K562 (cell line): Measurements from ENCODE around the gene EVA1A.
A peak's percentile ranks its signal among the peaks of the same experiment; 100 is the strongest.

Experiments
- CTCF ChIP-seq, 3 experiments: IDR thresholded peaks in 2 of 3; conservative IDR thresholded peaks in 1 of 3; 2 replicates each; pipeline ENCODE4 v1.5.1; 2011 to 2012; ENCODE audit warnings: low read length in 3 of 3, mild to moderate bottlenecking in 3 of 3, control low read depth in 2 of 3, improper control_type of control experiment in 1 of 3, inconsistent platforms in 1 of 3, low read depth in 1 of 3, mixed read lengths in 1 of 3, moderate library complexity in 1 of 3; ENCODE audit not compliant: insufficient read depth in 2 of 3
- EP300 ChIP-seq: IDR thresholded peaks from 2 replicates; pipeline ENCODE4 v1.6.1; 2012; ENCODE audit warnings: low read length, improper control_type of control experiment
- GTF2F1 ChIP-seq: IDR thresholded peaks from 2 replicates; pipeline ENCODE4 v1.6.1; 2011; ENCODE audit warnings: low read depth, low read length, improper control_type of control experiment
- POLR2A ChIP-seq: fragments of 450-650 bp; conservative IDR thresholded peaks from 2 replicates; pipeline ENCODE4 v1.6.1; 2016
- ZKSCAN1 ChIP-seq: fragments of 150-350 bp; IDR thresholded peaks from 2 replicates; pipeline ENCODE4 v1.6.1; 2016; ENCODE audit warnings: low read depth, low read length
- ZNF592 ChIP-seq: fragments of 450-650 bp; IDR thresholded peaks from 2 replicates; pipeline ENCODE4 v1.6.1; 2017; ENCODE audit warnings: antibody characterized with exemption, mild to moderate bottlenecking

GRCh38 chr2:75480971-75481836, 79.5 kb downstream of the EVA1A start:
- TF ChIP-seq EP300 (no peak), CTCF (IDR thresholded peaks at IDR 0.05 in 2 of 3, conservative IDR thresholded peaks at IDR 0.05 in 1 of 3; ENCODE audit: insufficient read depth in 2 of 3, low read depth in 1 of 3, low read length in 3 of 3) (peak; percentile 12 to 28 (median 22); a peak in 1 of 6 replicates), ZKSCAN1 (no peak), GTF2F1 (no peak), POLR2A (no peak), ZNF592 (no peak)
